A673 (cell line): Measurements from ENCODE around the gene PPP4C. TPM values are rescaled to one million over a fixed set of nuclear protein-coding genes. Genes with fewer than 3 reads are reported as not detected.

Experiments
- BruUV-seq: library from RNA; stranded (reverse); fragments of 400-500 nt; replicated peaks from 2 replicates; lab custom pipeline; 2021; lab: Mats Ljungman, UMichigan
- CTCF ChIA-PET: fragments of 300-600 bp; sonication (Branson Sonifier 250); formaldehyde crosslinking; loops from one replicate; lab custom pipeline; 2022; ENCODE audit warnings: antibody characterized with exemption; lab: Charles Lee
- POLR2A ChIA-PET: fragments of 300-600 bp; sonication (Branson Sonifier 250); formaldehyde crosslinking; loops from one replicate; lab custom pipeline; 2022; ENCODE audit warnings: antibody characterized with exemption; ENCODE audit not compliant: low non-redundant PET; lab: Charles Lee
- DNase-seq: peaks from one replicate; pipeline ENCODE4 v3.0.0-alpha.2; 2015; ENCODE audit warnings: low spot score
- H3K27ac ChIP-seq: fragments of 200-600 bp; sonication (generic); 2 replicates; pipeline ENCODE4 v1.5.1; 2016; ENCODE audit warnings: mixed run types, low read depth, mild to moderate bottlenecking, mixed read lengths, antibody characterized with exemption, low read length; ENCODE audit not compliant: poor library complexity, severe bottlenecking
- H3K27me3 ChIP-seq: fragments of 200-600 bp; sonication (generic); replicated peaks from 2 replicates; pipeline ENCODE4 v1.6.1; 2017; ENCODE audit warnings: mixed run types, low read depth, mild to moderate bottlenecking, mixed read lengths, antibody characterized with exemption, low read length; ENCODE audit not compliant: insufficient read depth, poor library complexity
- H3K36me3 ChIP-seq: fragments of 200-600 bp; sonication (generic); 2 replicates; pipeline ENCODE4 v1.6.1; 2016; ENCODE audit warnings: mixed run types, mild to moderate bottlenecking, mixed read lengths, antibody characterized with exemption, low read length; ENCODE audit not compliant: insufficient read depth, poor library complexity, severe bottlenecking
- H3K4me1 ChIP-seq: fragments of 200-600 bp; sonication (generic); 2 replicates; pipeline ENCODE4 v1.6.1; 2017; ENCODE audit warnings: mixed run types, mild to moderate bottlenecking, mixed read lengths, antibody characterized with exemption, low read length; ENCODE audit not compliant: insufficient read depth, poor library complexity, severe bottlenecking
- H3K4me3 ChIP-seq: fragments of 200-600 bp; sonication (generic); 2 replicates; pipeline ENCODE4 v1.5.1; 2016; ENCODE audit warnings: low read depth, mixed run types, mild to moderate bottlenecking, mixed read lengths, low read length; ENCODE audit not compliant: poor library complexity, severe bottlenecking
- H3K9me3 ChIP-seq: fragments of 200-600 bp; sonication (generic); 2 replicates; pipeline ENCODE4 v1.6.1; 2016; ENCODE audit warnings: mixed run types, low read depth, mild to moderate bottlenecking, mixed read lengths, antibody characterized with exemption, low read length; ENCODE audit not compliant: poor library complexity, severe bottlenecking
- CTCF ChIP-seq: fragments of 300-800, 200-600 bp; sonication (generic); conservative IDR thresholded peaks from 2 replicates; pipeline ENCODE4 v1.5.1; 2017; ENCODE audit warnings: low read depth, mild to moderate bottlenecking, antibody characterized with exemption, low read length, moderate library complexity, mixed read lengths
- EZH2 ChIP-seq: fragments of 200-600 bp; sonication (generic); IDR thresholded peaks from 2 replicates; pipeline ENCODE4 v1.6.1; 2017; ENCODE audit warnings: borderline replicate concordance, low read depth, mild to moderate bottlenecking, mixed read lengths, antibody characterized with exemption, low read length; ENCODE audit not compliant: poor library complexity, severe bottlenecking
- intact Hi-C: fragments of 100-400 bp; cut with micrococcal nuclease; formaldehyde crosslinking; loops from one replicate; pipeline ENCODE4 v1.10.0; 2022; ENCODE audit not compliant: unreplicated experiment
- total RNA-seq: library from RNA; stranded (reverse); gene quantifications from 2 replicates; pipeline ENCODE4 v1.2.3, GENCODE V29; 2021

PPP4C gene
- total RNA-seq, 1 experiment from 2014 or later: 122 TPM

GRCh38 chr16:30054959-30055553 lies 20.7 kb upstream of the PPP4C start:
- no peak for DNase-seq
- ChIA-PET CTCF (interaction anchor here (1.2 kb wide), 1 partner anchor 14 kb away, joined by 11 read pairs; no protein-coding TSS in a partner anchor), POLR2A (no interaction called here)
- Histone ChIP-seq H3K36me3 (peaks cover 25% of the 10 kb centered on the region), H3K9me3 (no peaks in the 10 kb centered on the region), H3K27ac (peak overlapping the region; percentile 49), H3K4me1 (peaks cover 9% of the 10 kb centered on the region), H3K4me3 (no peak overlapping the region), H3K27me3 (no peaks in the 10 kb centered on the region)
- intact Hi-C loops: no loop called here
- TF ChIP-seq EZH2 (no peak), CTCF (peak; percentile 52)
- no TSS peak for BruUV-seq

- peak overlapping the region; percentile 17 for H3K27ac ChIP-seq
- H3K4me1 ChIP-seq: peaks cover 20% of the 10 kb centered on the region
- H3K4me3 ChIP-seq: no peak overlapping the region
- intact Hi-C loops: loop anchor here (10.0 kb wide), 1 partner anchor 634 kb away; the partner anchor contains the start of gene SRCAP
- CTCF ChIA-PET: no interaction called here
- POLR2A ChIA-PET: no interaction called here
- no peak for DNase-seq
- H3K27me3 ChIP-seq: no peaks in the 10 kb centered on the region
- peaks cover 24% of the 10 kb centered on the region for H3K36me3 ChIP-seq
- no peaks in the 10 kb centered on the region for H3K9me3 ChIP-seq
- no TSS peak for BruUV-seq
- TF ChIP-seq EZH2 (no peak), CTCF (no peak)
Observed at GRCh38 chr16:30060346-30060745, 15.4 kb upstream of the PPP4C start.

GRCh38 chr16:30060836-30061554 lies 14.8 kb upstream of the PPP4C start:
- TF ChIP-seq CTCF (no peak), EZH2 (no peak)
- Histone ChIP-seq H3K4me3 (no peak overlapping the region), H3K27ac (peak overlapping the region; percentile 17), H3K36me3 (peaks cover 18% of the 10 kb centered on the region), H3K27me3 (no peaks in the 10 kb centered on the region), H3K9me3 (no peaks in the 10 kb centered on the region), H3K4me1 (peaks cover 20% of the 10 kb centered on the region)
- ChIA-PET POLR2A (interaction anchor here (0.7 kb wide), 1 partner anchor 28 kb away, joined by 9 read pairs; no protein-coding TSS in a partner anchor), CTCF (interaction anchor here (0.6 kb wide), 2 partner anchors 16 to 18 kb away, joined by 4 to 5 read pairs; no protein-coding TSS in a partner anchor)
- no TSS peak for BruUV-seq
- no peak for DNase-seq
- intact Hi-C loops: loop anchor here (10.0 kb wide), 1 partner anchor 634 kb away; the partner anchor contains the start of gene SRCAP
